MV-4-11 (cell line): ENCODE data around the gene IGSF21.

Source experiments
- DNase-seq: peaks from one replicate; lab custom pipeline; 2025; lab: John Stamatoyannopoulos, UW

Gene IGSF21

DNA sequence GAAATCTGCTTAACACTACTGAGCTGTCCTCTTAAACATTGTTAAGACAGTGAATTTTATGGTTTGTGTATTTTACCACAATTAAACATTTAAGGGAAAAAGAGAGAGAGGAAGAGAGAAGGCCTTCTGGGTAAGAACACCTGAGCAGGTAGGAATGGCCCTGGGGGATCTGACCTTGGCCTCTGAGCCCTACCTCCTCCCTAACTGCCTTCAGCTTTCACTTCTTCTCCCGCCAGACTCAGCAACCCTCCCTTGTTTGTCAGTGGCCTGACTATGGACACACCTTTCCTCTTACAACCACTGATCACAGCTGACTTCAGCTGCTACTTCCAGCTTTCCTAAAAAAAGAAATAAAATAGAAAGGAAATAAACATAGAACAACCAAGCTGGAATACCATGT is 13.5 kb upstream of the IGSF21 start:
- no peak for DNase-seq

DNA sequence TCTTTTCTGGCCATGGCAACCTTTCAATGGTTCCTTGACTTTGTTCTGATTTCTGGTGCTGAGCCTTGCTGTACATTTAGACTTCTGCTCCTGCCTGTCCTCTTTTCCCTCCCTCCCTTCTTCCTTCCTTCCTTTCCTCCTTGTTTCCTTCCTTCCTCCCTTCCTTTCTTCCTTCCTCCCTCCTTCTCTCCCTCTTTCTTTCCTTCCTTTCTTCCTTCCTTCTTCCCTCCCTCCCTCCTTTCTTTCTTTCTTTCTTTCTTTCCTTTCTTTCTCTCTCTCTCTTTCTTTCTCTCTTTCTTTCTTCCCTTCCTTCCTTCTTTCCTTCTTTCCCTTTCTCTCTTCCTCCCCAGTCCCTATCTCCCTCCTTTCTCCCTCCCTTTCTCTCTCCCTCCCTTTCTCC is 10.4 kb upstream of the IGSF21 start:
- no peak for DNase-seq

DNA sequence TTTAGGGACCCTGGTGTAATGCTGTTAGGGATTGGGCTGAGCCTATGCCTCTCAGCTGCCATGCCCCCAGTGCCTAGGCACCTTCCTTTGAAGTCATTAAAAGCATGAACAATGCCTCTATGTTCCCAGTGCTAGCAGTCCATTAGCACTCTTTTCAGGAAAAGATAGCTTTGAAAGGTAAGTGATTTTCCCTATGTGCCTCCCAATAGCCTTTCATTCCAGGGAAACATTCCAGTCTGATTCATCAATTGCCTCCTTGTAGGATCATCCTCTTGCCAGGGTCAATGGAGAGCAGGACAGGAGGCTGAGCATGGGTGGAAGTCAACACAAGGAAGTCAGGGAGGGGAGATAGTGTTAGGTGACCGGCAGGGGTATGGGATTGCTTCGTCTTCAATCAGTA is 8.6 kb upstream of the IGSF21 start:
- no peak for DNase-seq

DNA sequence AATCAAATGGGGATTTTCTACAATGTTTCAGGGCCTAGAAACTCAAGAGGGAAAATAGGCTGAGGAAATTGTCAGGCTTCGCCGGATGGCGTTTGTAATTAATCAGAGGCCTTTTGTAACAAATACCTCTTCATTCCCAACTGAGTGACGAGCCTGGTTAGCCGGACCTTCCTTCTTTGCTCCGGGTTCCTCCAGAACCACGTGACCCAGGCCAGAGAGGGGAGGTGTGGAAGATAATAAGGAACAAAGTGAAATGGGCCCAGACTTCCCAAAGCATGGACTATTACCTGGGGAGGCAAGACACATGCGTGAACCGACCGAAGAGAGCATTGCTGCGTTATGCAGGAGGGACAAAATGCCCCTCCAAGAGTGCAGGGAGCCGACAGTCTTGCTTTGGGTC is 7.5 kb upstream of the IGSF21 start:
- DNase-seq, result no peak

DNA sequence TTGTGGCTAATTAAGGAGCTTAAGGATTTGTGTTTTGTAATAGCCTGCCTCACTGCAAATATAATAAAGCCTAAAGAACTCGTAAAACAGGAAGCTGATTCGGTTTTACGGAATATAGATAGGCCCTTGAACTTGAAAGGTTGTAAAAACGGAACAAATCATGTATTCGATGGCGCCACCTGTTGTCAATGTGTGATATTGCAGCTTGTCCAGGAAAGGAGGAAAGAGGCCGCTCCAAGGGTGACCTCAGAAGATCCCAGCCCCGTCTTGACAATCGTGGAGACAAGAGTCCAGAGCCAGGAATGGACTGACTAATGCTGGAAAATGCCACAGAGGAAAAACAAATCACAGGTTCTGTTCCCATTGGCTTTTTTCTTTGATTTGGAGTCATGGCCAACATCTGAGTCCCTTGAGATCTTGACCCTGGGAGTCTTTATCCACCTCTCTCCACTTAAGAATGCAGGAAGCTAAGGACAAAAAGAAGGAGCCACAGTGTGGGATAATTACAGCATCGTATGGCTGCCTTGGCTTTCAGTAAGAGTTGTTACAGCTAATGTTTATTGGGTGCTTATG is 7.0 kb upstream of the IGSF21 start:
- peak; percentile 55 for DNase-seq

DNA sequence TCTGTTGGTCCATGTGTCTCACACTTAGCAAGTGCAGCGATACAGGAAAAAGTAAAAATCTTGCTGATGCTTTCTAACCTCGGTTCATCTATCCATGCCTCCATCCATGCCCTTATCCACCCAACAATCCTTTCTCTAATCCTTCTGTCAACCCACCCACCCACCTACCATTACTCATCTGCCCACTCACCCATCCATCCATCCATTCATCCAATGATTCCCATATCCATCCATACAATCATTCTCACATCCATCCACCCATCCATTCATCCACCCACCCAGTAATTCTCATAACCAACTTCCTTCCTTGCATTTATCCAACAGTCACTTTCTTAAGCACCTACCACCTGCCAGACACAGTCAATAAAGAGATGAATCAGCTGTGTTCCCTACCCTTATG is 6.1 kb upstream of the IGSF21 start:
- no peak for DNase-seq

DNA sequence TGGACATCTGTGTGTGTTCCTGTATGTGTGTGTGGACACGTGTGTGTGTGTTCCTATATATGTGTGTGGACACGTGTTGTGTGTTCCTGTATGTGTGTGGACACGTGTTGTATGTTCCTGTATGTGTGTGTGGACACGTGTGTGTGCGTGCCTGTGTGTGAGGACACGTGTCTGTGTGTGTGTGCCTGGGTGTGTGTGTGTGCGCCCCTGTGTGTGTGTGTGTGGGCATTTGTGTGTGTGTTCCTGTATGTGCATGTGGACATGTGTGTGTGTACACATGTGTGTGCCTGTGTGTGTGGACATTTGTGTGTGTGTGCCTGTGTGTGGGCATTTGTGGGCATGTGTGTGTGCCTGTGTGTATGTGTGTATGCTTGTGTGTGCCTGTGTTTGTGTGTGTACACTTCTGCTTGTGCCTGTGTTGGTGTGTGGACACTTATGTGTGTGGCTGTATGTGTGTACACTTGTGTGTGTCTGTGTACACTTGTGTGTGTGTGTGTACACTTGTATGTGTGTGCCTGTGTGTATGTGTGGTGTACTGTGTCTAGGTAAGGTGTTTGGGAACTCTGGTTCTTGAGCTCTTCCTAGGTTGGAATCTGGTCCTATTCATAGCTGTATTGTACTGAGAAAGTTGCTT is 3.7 kb upstream of the IGSF21 start:
- DNase-seq, result no peak

DNA sequence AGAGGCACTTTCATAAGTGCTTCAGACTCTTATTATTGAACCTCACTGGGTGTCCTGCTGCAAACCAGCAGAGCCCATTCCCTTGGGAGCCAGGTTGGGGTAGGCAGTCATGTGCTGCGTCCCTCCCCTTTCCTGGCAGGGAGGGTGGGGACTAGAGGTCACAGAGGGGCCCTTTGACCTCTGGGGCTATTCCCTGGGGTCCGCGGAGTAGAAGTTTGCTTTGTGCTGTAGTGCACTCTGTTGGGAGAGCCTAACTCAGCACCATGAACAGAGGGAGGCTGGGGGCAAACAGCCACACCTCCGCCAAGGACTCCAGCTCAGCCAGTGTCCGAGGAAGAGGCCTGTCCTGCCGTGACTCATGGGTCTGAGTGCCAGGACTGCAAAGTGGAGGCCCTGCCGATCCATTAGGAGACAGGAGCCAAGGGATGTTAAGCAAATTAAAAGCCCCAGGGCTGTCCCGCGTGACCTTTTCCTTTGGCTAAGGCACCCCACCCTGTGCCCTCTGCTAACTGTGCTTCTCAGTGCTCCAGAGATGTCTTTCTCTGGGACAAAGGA is 3.0 kb upstream of the IGSF21 start:
- DNase-seq, result no peak

DNA sequence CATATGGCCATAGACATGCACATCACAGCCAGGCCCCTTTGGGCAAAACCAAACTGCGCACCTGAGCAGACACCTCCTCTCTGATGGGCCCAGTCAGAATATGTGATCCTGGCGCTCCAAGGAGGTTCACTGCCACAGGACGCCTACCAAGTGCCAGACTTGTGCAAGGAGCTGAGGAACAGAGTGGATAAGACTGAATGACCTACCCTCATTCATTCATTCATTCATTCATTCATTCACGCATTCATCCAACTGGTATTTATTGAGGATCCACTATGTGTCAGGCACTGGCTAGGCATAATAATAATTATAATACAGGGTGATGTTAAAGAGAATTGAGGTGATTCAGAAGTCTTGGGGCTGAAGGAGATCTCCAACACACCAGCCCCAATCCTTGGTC is 2.4 kb upstream of the IGSF21 start:
- DNase-seq, result no peak

DNA sequence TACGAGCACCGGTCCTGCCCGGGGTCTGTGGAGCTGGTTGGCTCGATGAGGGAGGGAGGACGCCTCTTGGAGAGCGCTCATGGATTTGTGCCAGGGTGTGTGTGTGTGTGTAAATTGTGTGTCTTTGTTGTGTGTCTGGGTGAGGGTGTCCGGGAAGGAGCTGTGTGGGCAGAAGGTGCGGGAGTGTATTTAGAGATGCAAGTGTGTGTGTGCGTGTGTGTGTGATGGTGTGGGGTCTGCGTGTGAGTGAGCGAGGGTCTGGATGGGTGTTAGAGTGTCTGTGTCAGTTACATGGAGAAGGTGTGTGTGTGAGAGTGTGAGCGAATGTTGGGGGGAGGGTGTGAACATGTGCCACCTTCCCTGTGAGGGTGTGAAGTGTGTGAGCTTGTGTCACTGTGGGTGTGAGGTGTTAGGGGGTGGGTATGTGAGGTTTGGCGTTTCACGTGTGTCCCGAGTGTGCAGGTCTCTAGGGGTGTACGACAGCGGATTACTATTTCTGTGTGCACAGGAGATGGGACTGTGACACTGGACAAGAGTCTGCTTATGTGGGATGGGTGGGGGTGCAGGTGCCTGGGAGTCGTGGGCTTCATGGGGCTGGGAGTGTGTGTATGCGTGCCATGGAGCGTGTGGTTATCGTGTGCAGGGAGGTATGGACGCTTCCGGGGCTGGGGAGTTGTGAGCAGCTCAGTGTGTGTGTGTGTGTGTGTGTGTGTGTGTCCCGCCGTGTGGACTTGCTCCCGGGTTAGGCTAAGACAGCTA is 880 bp downstream of the IGSF21 start:
- no peak for DNase-seq

DNA sequence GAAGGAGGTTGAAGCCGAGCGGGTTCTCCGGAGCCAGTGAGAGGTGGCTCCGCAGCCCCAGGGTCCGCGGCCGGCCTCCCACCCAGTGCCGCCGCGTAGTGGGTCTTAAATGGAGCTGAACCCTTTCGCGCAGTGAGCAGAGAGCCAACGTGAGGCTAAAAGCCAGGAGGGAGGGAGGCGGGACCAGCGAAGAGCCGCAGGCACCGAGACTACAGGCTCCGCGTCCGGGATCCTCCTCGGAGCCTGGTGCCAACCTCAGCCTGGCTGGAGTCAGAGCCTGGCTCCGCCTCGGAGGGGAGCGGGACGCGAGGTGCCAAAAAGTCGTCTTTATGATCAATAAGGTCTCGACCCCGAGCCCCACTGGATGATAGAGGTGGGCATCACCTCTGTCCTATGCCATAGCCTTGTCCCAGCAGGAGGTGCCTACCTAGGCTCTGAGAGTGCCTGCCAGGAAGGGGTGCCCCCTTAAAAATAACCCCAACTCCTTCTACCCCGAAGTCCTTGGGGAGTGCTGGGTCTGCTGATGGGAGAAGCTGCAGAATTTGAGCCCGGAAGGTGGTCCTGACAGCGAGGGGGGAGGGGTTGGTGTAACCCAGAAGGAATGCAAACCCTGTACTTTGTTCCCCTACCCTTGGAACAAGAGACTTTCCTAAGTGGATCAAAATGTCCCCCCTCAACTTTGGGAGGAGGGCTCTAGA is 1.6 kb downstream of the IGSF21 start:
- no peak for DNase-seq

DNA sequence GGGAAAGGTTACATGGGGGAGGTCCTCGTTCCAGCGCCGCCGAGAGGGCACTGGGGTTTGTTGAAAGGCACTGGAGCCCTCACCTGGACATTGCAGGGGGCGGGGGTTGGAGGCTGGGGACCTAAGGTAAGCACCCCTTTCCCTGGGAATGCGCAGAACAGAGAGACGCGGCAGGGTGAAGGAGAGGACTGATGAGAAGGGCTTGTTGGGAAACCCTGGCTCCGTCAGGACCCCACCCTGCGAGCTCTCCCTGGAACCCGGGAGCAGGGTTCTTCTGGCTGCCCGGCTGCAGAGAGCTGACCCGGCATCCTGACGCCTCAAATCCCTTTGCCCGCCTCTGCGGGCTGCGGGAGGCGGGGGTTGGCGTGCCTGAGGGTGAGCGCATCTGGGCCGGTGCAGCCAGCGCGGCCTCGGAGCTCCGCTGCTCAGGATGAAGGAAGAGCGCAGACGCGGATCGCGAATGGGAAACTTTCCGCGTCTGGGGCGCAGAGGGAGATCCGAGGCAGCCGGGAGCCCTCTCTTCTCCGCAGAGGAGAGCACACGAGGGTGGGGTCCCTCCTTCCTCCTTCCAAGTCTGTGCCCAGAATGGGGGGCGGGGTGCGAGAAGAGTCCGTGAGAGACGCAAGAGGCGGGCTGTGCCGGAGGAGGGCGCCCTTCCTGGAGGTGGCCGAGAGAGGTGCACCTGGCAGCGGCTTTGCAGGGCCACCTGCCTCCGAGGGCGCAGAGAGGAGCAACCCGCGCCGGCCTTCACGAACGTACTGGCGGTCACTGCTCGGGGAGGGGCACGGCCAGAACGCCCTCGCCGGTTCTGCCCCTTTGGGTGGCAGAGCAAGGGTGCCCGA is 2.4 kb downstream of the IGSF21 start:
- no peak for DNase-seq

DNA sequence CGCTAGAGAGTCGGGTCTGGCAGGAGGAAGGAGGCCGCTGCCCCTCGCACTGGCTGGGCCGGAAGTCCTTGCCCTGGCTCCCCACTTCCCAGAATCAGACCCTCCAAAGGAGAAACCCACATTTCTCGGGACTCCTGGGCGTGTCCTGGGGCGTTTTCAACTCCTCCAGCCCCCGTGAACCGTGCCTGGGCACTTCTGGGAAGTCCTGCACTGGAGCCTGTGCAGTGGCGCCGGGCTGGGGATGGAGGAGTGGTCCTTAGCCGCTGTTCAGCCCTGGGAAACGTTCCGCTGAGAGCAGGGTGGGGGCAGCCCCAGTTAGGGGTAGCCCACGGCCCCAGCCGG is 3.0 kb downstream of the IGSF21 start:
- no peak for DNase-seq

DNA sequence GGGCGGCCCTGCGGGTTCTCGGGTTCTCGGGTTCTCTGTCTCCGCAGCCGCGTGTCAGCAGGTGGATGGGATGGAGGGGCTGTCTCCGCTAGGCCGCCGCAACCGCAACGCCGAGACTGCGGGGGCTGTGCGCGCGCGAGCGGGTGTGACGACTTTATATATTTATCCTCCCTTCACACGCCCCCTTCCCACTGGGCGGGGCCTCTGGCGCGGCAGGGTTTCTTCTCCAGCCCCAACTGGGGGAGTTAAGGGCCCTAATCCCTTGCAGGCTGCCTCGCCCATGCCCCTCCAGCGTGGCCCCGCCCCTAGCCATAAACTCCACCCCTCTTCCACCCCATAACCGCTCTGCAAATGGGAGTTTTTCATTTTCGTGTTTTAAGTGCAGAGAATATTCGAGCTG is 3.4 kb downstream of the IGSF21 start:
- no peak for DNase-seq

DNA sequence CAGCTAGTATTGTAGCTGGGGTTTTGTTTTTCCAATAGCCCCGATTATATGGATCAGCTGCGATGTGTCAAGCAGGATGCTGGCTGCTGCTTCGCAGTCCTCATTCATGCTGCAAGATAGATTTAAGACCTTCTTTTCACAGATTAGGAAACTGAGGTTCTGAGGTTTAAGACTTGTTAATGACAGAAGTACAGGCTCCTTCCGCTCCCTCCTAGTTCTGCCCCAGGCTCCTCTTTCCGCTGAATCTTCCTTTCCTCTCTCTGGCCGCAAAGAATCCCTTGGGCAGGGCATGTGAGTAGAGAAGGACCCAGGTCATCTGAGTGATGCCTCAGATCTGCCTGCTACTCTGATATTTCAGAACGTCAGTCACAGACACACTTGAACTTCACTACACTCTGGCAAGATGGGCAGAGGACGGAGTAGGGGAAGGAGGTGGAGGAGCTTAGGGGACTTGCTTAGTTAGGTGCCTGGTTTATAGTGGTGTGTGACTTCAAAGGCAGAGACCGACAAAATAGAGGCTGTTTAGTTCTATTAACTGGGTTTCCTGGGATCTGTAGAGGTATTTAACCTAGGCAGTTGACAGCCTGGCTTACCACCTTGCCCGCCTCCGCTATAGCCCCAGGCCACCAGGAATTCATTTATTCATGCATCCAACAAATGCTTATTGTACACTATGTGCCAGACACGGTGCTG is 4.2 kb downstream of the IGSF21 start:
- DNase-seq, result no peak

DNA sequence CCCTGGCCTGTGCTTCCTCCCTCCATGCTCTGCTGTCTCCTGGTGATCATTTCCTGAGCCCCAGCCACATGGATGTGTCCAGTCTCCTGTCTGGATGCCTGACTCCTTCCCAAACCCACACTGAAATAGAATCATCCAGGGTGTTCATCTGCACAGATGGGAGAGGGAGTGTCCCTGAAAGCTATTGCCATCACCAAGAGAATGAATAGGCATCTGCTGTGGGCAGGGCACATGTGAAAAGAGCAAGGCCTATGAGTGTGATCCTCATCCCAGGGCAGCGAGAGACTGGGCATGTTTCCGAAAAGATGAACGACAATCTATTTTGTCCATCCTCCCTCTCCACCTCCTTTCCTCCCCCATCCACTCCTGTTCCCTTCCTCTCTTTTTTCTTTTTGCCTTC is 5.0 kb downstream of the IGSF21 start:
- DNase-seq, result no peak

DNA sequence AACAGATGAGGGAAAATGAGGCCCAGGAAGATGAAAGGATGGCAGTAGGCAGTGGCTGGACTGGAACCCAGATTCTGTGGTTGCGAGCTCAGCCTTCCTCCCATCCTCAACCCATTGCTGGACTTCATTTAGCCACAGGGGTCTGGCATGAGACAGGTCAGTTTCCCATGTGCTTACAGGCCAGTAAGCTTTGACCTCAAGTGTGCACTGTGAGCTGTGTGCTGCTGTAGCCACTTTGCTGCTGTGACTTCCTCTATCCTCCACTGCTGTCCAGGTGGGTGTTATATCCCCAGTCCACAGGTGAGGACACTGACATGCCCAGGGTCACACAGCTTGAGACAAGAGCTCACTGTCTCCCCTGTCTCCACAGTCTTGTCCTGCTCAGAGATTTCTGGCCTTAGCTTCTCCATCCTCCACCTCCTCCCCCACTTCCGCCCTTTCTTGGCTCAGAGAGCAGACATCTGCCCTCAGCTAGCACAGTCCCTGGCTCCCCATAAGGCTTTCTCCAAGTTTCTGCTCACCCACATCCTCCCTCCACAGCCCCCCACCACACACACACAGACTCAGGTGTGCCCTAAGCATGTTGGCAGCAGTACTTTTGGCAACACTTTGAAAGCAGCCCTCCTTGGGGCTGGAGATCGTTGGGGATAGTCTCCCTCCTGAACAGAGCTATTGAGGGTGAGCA is 7.3 kb downstream of the IGSF21 start:
- no peak for DNase-seq

DNA sequence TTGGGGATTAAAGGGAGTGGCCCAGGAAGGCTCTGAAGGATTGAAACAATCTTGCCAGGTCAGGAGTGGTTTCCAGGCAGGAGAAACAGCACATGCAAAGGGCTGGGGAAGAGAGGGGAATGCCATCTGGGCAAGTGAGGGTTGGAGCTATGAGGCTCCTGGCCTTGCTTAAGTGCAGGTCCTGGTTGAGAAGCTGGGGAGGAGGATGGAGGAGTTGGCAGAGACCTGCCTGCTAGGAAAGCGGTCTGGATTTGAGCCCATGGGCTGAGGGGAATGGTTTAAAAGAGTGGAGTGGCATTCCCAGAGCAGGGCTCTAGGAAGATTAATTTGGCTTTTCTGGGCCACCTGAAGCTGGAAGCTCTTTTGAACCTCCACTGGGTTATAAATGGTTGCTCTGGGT is 9.2 kb downstream of the IGSF21 start:
- no peak for DNase-seq

DNA sequence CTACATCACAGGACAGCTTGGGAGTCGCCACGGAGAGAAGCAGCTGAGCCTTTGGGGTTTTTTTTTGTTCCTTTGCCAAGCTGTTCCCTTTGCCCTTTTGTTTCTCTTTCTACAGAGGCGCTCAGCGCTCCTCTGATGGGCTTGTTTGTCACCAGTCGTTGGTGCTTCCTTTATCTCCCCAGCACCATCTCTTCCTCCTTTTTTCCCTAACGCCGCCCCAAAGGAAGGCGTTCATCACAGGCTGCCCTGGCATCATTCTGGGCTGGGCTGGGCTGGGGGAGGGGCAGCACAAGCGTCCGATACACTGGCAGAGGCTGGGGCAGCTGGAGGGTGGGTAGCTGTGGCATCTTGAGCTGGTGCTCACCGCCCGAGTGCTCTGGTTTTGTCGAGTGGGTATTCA is 10.5 kb downstream of the IGSF21 start:
- DNase-seq, result no peak

DNA sequence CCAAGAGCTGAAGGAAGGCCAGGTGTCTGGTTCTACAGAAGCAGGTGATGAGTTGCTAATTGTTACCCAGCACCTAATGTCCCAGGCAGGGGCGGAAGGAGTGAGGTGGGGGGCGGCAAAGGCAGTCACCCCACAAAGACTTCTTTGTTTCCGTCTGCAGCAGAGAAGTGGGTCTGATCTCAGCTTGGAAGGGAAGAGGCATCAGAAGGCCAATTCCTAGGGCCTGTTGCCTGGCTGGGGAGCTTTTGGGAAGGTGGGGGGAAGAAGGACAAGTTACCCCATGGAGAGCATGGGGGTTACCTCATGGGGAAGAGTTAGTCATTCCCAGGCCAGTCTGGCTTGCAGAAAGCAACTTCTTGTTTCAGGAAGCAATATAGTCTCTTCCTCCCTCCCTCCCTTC is 10.9 kb downstream of the IGSF21 start:
- DNase-seq, result no peak

DNA sequence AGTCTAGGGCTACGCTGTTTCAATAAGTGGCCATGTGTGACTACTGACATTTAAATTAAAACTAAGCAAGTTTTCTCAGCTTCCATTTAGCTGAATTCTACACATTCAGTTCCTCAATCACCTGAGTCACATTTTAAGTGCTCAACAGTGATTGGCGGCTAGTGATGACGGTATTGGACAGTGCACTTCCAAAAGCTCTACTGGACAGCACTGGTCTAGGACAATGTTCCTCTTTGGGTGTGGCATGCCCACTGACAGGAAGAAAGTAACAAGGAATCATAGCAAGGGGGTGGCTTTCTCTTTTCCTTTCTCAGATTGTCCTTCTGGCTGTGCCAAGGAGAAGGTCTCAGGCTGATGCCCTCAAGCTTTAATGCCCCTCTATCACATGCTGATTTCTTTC is 11.7 kb downstream of the IGSF21 start:
- DNase-seq, result no peak
